Measurements from ENCODE around the gene SNX2. TPM values are rescaled to one million over a fixed set of nuclear protein-coding genes. Genes with fewer than 3 reads are reported as not detected.

Gene SNX2
- total and polyA plus RNA-seq, 9 of the 15 experiments (the other 6 are each of a cell fraction or from before 2014, with no cell fraction given): 35.2 to 86.0 (median 58.1) TPM

- TF ChIP-seq SPI1 (IDR thresholded peaks at IDR 0.05; ENCODE audit: borderline replicate concordance, low read depth, low read length) (no peak), ARID3B (CRISPR knock-in tag; IDR thresholded peaks at IDR 0.05; ENCODE audit: borderline replicate concordance) (no peak), PML (IDR thresholded peaks at IDR 0.05; ENCODE audit: low read length) (peak; percentile 29; the same call in 1 of the 2 replicates), CBX1 (IDR thresholded peaks at IDR 0.05; ENCODE audit: low read depth) (0 out of 2 replicates have a peak, but pooled peaks have one; percentile 22), ZFX (CRISPR knock-in tag; IDR thresholded peaks at IDR 0.05) (peak; percentile 96), CBFA2T2 (conservative IDR thresholded peaks at IDR 0.05) (no peak), REST (IDR thresholded peaks at IDR 0.05; ENCODE audit: borderline replicate concordance) (peak; percentile 48), REST (CRISPR knock-in tag; IDR thresholded peaks at IDR 0.05; ENCODE audit: low read depth) (0 out of 2 replicates have a peak, but pooled peaks have one; percentile 20), PHF20 (IDR thresholded peaks at IDR 0.05; ENCODE audit: partially characterized antibody) (peak; percentile 9)
- TF ChIP-seq, protein P1, sequence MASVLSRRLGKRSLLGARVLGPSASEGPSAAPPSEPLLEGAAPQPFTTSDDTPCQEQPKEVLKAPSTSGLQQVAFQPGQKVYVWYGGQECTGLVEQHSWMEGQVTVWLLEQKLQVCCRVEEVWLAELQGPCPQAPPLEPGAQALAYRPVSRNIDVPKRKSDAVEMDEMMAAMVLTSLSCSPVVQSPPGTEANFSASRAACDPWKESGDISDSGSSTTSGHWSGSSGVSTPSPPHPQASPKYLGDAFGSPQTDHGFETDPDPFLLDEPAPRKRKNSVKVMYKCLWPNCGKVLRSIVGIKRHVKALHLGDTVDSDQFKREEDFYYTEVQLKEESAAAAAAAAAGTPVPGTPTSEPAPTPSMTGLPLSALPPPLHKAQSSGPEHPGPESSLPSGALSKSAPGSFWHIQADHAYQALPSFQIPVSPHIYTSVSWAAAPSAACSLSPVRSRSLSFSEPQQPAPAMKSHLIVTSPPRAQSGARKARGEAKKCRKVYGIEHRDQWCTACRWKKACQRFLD (CRISPR knock-in tag; IDR thresholded peaks at IDR 0.05): no peak
- TF ChIP-seq, protein P2, sequence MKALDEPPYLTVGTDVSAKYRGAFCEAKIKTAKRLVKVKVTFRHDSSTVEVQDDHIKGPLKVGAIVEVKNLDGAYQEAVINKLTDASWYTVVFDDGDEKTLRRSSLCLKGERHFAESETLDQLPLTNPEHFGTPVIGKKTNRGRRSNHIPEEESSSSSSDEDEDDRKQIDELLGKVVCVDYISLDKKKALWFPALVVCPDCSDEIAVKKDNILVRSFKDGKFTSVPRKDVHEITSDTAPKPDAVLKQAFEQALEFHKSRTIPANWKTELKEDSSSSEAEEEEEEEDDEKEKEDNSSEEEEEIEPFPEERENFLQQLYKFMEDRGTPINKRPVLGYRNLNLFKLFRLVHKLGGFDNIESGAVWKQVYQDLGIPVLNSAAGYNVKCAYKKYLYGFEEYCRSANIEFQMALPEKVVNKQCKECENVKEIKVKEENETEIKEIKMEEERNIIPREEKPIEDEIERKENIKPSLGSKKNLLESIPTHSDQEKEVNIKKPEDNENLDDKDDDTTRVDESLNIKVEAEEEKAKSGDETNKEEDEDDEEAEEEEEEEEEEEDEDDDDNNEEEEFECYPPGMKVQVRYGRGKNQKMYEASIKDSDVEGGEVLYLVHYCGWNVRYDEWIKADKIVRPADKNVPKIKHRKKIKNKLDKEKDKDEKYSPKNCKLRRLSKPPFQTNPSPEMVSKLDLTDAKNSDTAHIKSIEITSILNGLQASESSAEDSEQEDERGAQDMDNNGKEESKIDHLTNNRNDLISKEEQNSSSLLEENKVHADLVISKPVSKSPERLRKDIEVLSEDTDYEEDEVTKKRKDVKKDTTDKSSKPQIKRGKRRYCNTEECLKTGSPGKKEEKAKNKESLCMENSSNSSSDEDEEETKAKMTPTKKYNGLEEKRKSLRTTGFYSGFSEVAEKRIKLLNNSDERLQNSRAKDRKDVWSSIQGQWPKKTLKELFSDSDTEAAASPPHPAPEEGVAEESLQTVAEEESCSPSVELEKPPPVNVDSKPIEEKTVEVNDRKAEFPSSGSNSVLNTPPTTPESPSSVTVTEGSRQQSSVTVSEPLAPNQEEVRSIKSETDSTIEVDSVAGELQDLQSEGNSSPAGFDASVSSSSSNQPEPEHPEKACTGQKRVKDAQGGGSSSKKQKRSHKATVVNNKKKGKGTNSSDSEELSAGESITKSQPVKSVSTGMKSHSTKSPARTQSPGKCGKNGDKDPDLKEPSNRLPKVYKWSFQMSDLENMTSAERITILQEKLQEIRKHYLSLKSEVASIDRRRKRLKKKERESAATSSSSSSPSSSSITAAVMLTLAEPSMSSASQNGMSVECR (CRISPR knock-in tag; IDR thresholded peaks at IDR 0.05): 0 out of 2 replicates have a peak, but pooled peaks have one; percentile 21
These were observed 70.6 kb downstream of the SNX2 start, which contains the start of gene SNX24 (continued) for GRCh38 chr5:122845229-122846050.

Data from K562 (cell line).